ENCODE measurements around the gene ATAT1. TPM values are rescaled to one million over a fixed set of nuclear protein-coding genes. Genes with fewer than 3 reads are reported as not detected.
A peak's percentile ranks its signal among the peaks of the same experiment; 100 is the strongest.

ATAT1 gene
- total RNA-seq, 1 experiment from 2014 or later, result 19.3 TPM

GRCh38 chr6:30690403-30691207, 63.9 kb downstream of the ATAT1 start, which contains the start of gene NRM (continued):
- no peak for TF ChIP-seq ATF6 (CRISPR knock-in tag; IDR thresholded peaks at IDR 0.05)
- TF ChIP-seq IRF2 (CRISPR knock-in tag; IDR thresholded peaks at IDR 0.05; ENCODE audit: borderline replicate concordance, low read depth), result no peak
- TF ChIP-seq E2F4 (CRISPR knock-in tag; IDR thresholded peaks at IDR 0.05; ENCODE audit: borderline replicate concordance, low read depth), result no peak
- no peak for TF ChIP-seq PRRX2 (CRISPR knock-in tag; IDR thresholded peaks at IDR 0.05)
- no peak for TF ChIP-seq MYBL2 (CRISPR knock-in tag; IDR thresholded peaks at IDR 0.05)
- no peak for TF ChIP-seq RELA (CRISPR knock-in tag; IDR thresholded peaks at IDR 0.05; ENCODE audit: borderline replicate concordance)
- TF ChIP-seq CREM (CRISPR knock-in tag; IDR thresholded peaks at IDR 0.05), result no peak
- no peak for TF ChIP-seq ZNF281 (CRISPR knock-in tag; IDR thresholded peaks at IDR 0.05)
- peak; percentile 48; the same call in 1 of the 2 replicates for TF ChIP-seq E2F5 (CRISPR knock-in tag; IDR thresholded peaks at IDR 0.05)
- TF ChIP-seq SOX15 (CRISPR knock-in tag; IDR thresholded peaks at IDR 0.05), result no peak
- TF ChIP-seq, protein P1, sequence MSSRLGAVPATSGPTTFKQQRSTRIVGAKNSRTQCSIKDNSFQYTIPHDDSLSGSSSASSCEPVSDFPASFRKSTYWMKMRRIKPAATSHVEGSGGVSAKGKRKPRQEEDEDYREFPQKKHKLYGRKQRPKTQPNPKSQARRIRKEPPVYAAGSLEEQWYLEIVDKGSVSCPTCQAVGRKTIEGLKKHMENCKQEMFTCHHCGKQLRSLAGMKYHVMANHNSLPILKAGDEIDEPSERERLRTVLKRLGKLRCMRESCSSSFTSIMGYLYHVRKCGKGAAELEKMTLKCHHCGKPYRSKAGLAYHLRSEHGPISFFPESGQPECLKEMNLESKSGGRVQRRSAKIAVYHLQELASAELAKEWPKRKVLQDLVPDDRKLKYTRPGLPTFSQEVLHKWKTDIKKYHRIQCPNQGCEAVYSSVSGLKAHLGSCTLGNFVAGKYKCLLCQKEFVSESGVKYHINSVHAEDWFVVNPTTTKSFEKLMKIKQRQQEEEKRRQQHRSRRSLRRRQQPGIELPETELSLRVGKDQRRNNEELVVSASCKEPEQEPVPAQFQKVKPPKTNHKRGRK (CRISPR knock-in tag; IDR thresholded peaks at IDR 0.05; ENCODE audit: borderline replicate concordance), result no peak
- no peak for TF ChIP-seq HMGXB4 (CRISPR knock-in tag; IDR thresholded peaks at IDR 0.05)
- TF ChIP-seq ETV6 (CRISPR knock-in tag; IDR thresholded peaks at IDR 0.05), result peak; percentile 43; the same call in 1 of the 2 replicates
- TF ChIP-seq ESRRA (CRISPR knock-in tag; IDR thresholded peaks at IDR 0.05; ENCODE audit: borderline replicate concordance), result no peak
- TF ChIP-seq MXD4 (CRISPR knock-in tag; IDR thresholded peaks at IDR 0.05; ENCODE audit: borderline replicate concordance), result no peak
- TF ChIP-seq NFATC4 (CRISPR knock-in tag; IDR thresholded peaks at IDR 0.05), result no peak
- TF ChIP-seq GTF2I (CRISPR knock-in tag; conservative IDR thresholded peaks at IDR 0.05), result no peak
- TF ChIP-seq NFYB (CRISPR knock-in tag; conservative IDR thresholded peaks at IDR 0.05; ENCODE audit: low read depth), result no peak

Data from WTC11 (cell line).